Loucy (cell line): ENCODE data around the gene STH.

Experiments
- H2AFZ ChIP-seq: fragments of 200-600 bp; sonication (generic); 2 replicates; pipeline ENCODE4 v1.6.0; 2016; ENCODE audit warnings: antibody characterized with exemption, mild to moderate bottlenecking, low read length, moderate library complexity
- H3F3A ChIP-seq: fragments of 200-600 bp; 2 replicates; pipeline ENCODE4 v1.6.0; 2016; ENCODE audit warnings: antibody characterized with exemption, low read depth, mild to moderate bottlenecking
- H3K27me3 ChIP-seq: fragments of 200-600 bp; sonication (generic); 2 replicates; pipeline ENCODE4 v1.6.1; 2014; ENCODE audit warnings: low read length, mild to moderate bottlenecking; ENCODE audit not compliant: insufficient read depth, poor library complexity, severe bottlenecking
- H3K36me3 ChIP-seq: fragments of 200-600 bp; sonication (generic); 2 replicates; pipeline ENCODE4 v1.6.1; 2016; ENCODE audit warnings: low read length; ENCODE audit not compliant: insufficient read depth
- H3K4me1 ChIP-seq: fragments of 200-600 bp; sonication (generic); 2 replicates; pipeline ENCODE4 v1.5.1; 2014; ENCODE audit warnings: low read length, mild to moderate bottlenecking; ENCODE audit not compliant: insufficient read depth, poor library complexity, severe bottlenecking
- H3K4me2 ChIP-seq: fragments of 200-600 bp; sonication (generic); 2 replicates; pipeline ENCODE4 v1.6.0; 2014; ENCODE audit warnings: antibody characterized with exemption, low read length, low read depth, mild to moderate bottlenecking; ENCODE audit not compliant: poor library complexity, severe bottlenecking
- H3K4me3 ChIP-seq: fragments of 200-600 bp; sonication (generic); 2 replicates; pipeline ENCODE4 v1.5.1; 2014; ENCODE audit warnings: low read length, mild to moderate bottlenecking, mixed read lengths; ENCODE audit not compliant: poor library complexity, severe bottlenecking
- H3K79me2 ChIP-seq: fragments of 200-600 bp; sonication (generic); 2 replicates; pipeline ENCODE4 v1.6.1; 2014; ENCODE audit warnings: low read length; ENCODE audit not compliant: insufficient read depth
- H3K9ac ChIP-seq: fragments of 200-600 bp; sonication (generic); 2 replicates; pipeline ENCODE4 v1.6.0; 2014; ENCODE audit warnings: mild to moderate bottlenecking, low read depth, low read length, moderate library complexity; ENCODE audit not compliant: poor library complexity, severe bottlenecking
- H3K9me2 ChIP-seq: fragments of 200-600 bp; sonication (generic); replicated peaks from 2 replicates; pipeline ENCODE4 v1.6.1; 2016; ENCODE audit warnings: low read depth, low read length, mixed read lengths
- H3K9me3 ChIP-seq: fragments of 200-600 bp; sonication (generic); 2 replicates; pipeline ENCODE4 v1.6.1; 2014; ENCODE audit warnings: mild to moderate bottlenecking, antibody characterized with exemption, low read length, low read depth; ENCODE audit not compliant: insufficient read depth
- H4K20me1 ChIP-seq: fragments of 200-600 bp; sonication (generic); 2 replicates; pipeline ENCODE4 v1.6.0; 2014; ENCODE audit warnings: antibody characterized with exemption, low read length, mild to moderate bottlenecking; ENCODE audit not compliant: insufficient read depth, poor library complexity, severe bottlenecking
- CTCF ChIP-seq: fragments of 200-600 bp; sonication (generic); conservative IDR thresholded peaks from 2 replicates; pipeline ENCODE4 v1.5.1; 2014; ENCODE audit warnings: mild to moderate bottlenecking, antibody characterized with exemption, low read length
- EZH2phosphoT487 ChIP-seq: fragments of 200-600 bp; IDR thresholded peaks from 2 replicates; pipeline ENCODE4 v1.6.1; 2018; ENCODE audit warnings: antibody characterized with exemption, mild to moderate bottlenecking, moderate library complexity, borderline replicate concordance

STH gene

GRCh38 chr17:46036491-46036890, 37.4 kb downstream of the STH start:
- Histone ChIP-seq H3K27me3 (no peaks in the 10 kb centered on the region), H3K9me3 (no peaks in the 10 kb centered on the region), H3F3A (no peaks in the 10 kb centered on the region), H3K4me3 (no peak overlapping the region), H3K9me2 (no peaks in the 10 kb centered on the region), H3K79me2 (no peaks in the 10 kb centered on the region), H3K4me2 (no peak overlapping the region), H3K9ac (no peak overlapping the region), H4K20me1 (no peaks in the 10 kb centered on the region), H3K36me3 (peaks cover 98% of the 10 kb centered on the region; the same call in 1 of the 2 replicates), H3K4me1 (no peaks in the 10 kb centered on the region), H2AFZ (no peak overlapping the region)
- TF ChIP-seq EZH2phosphoT487 (no peak), CTCF (no peak)

DNA sequence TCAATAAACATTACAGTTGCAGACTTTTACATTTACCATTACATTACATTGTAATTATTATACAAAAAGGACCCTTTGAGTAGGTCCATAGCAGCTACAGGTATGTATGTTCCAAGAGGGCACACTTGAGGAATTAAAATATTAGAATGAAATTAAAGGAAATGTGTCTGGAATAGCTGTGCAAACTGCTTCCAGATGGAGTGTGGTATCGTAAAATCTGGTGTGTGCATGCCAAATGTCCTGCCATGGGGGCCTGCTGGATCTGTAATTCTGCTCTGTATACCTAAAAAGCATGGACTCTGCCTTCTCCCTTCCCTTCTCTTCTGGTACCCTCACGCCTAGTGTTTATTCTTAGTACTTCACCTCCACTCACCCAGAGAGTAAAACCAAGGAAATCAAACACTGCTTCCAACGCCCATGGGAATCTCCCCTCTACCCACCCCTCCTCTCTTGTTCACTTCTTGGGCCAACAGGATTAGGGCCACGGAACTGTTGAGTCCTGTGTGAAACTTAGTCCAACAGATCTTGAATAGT, 38.7 kb downstream of the STH start:
- H3F3A ChIP-seq: no peaks in the 10 kb centered on the region
- H3K27me3 ChIP-seq: no peaks in the 10 kb centered on the region
- TF ChIP-seq EZH2phosphoT487: no peak
- no peak for TF ChIP-seq CTCF
- no peaks in the 10 kb centered on the region for H3K4me1 ChIP-seq
- H3K4me2 ChIP-seq: no peak overlapping the region
- H3K9me2 ChIP-seq: no peaks in the 10 kb centered on the region
- no peaks in the 10 kb centered on the region for H4K20me1 ChIP-seq
- H3K36me3 ChIP-seq: peaks cover 98% of the 10 kb centered on the region; the same call in 1 of the 2 replicates
- no peak overlapping the region for H3K4me3 ChIP-seq
- H3K9ac ChIP-seq: no peak overlapping the region
- no peak overlapping the region for H2AFZ ChIP-seq
- no peaks in the 10 kb centered on the region for H3K9me3 ChIP-seq
- no peaks in the 10 kb centered on the region for H3K79me2 ChIP-seq

DNA sequence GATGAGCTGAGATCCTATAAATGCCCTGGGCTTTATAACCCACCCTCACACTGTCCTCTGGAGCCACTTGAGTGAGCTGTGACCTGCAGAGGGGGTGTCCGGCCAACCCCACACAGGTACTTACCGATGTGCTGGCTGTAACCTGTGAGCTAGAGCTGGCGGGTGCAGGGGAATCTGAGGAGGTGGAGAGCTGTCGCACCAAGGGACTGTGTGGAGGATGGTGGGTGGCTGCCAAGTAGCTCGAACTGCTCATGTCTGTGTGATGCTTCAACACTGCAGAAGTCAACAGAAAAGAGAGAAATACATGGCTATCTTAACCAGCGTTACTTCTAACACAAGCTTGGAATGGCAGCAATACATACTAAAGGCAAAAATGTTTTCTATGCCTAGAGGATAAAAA, 39.4 kb downstream of the STH start:
- no peak for TF ChIP-seq EZH2phosphoT487
- TF ChIP-seq CTCF: no peak
- no peaks in the 10 kb centered on the region for H3F3A ChIP-seq
- no peaks in the 10 kb centered on the region for H3K9me2 ChIP-seq
- no peaks in the 10 kb centered on the region for H3K4me1 ChIP-seq
- H3K36me3 ChIP-seq: peaks cover 98% of the 10 kb centered on the region; the same call in 1 of the 2 replicates
- no peak overlapping the region for H3K4me3 ChIP-seq
- H3K79me2 ChIP-seq: no peaks in the 10 kb centered on the region; the same call in 1 of the 2 replicates
- no peaks in the 10 kb centered on the region for H3K27me3 ChIP-seq
- no peaks in the 10 kb centered on the region for H3K9me3 ChIP-seq
- no peaks in the 10 kb centered on the region for H4K20me1 ChIP-seq
- H2AFZ ChIP-seq: no peak overlapping the region
- H3K4me2 ChIP-seq: no peak overlapping the region
- H3K9ac ChIP-seq: no peak overlapping the region
